Karpas-422 (cell line): Measurements from ENCODE around the gene CACNA1C. TPM values are rescaled to one million over a fixed set of nuclear protein-coding genes. Genes with fewer than 3 reads are reported as not detected.
"Not testable (repeated sequence)": the region's sequence is repeated elsewhere in the genome, so short reads cannot be mapped to it uniquely, and the experiment has no call there.

ENCODE experiments used
- DNase-seq: peaks from one replicate; pipeline ENCODE4 v3.0.0-alpha.2; 2015
- H2AFZ ChIP-seq: fragments of 200-600 bp; sonication (generic); 2 replicates; pipeline ENCODE4 v1.6.1; 2014; ENCODE audit warnings: antibody characterized with exemption, low read length, mixed read lengths
- H3K27ac ChIP-seq: fragments of 200-600 bp; sonication (generic); 2 replicates; pipeline ENCODE4 v1.5.1; 2014; ENCODE audit warnings: mild to moderate bottlenecking, low read length, moderate library complexity
- H3K27me3 ChIP-seq: fragments of 200-600 bp; sonication (generic); 2 replicates; pipeline ENCODE4 v1.6.1; 2014; ENCODE audit warnings: low read length, mixed read lengths
- H3K36me3 ChIP-seq: fragments of 200-600 bp; sonication (generic); 2 replicates; pipeline ENCODE4 v1.6.1; 2014; ENCODE audit warnings: low read length, mixed read lengths; ENCODE audit not compliant: insufficient read depth
- H3K4me1 ChIP-seq: fragments of 200-600 bp; sonication (generic); 2 replicates; pipeline ENCODE4 v1.6.1; 2014; ENCODE audit warnings: mild to moderate bottlenecking, low read length, mixed read lengths
- H3K4me2 ChIP-seq: fragments of 200-600 bp; sonication (generic); 2 replicates; pipeline ENCODE4 v1.6.1; 2014; ENCODE audit warnings: low read length, low read depth, mild to moderate bottlenecking; ENCODE audit not compliant: poor library complexity, severe bottlenecking
- H3K4me3 ChIP-seq: fragments of 200-600 bp; sonication (generic); 2 replicates; pipeline ENCODE4 v1.5.1; 2014; ENCODE audit warnings: mild to moderate bottlenecking, antibody characterized with exemption, low read length, mixed read lengths
- H3K79me2 ChIP-seq: fragments of 200-600 bp; sonication (generic); 2 replicates; pipeline ENCODE4 v1.6.1; 2014; ENCODE audit warnings: mild to moderate bottlenecking, low read length, mixed read lengths
- H3K9ac ChIP-seq: fragments of 200-600 bp; sonication (generic); 2 replicates; pipeline ENCODE4 v1.6.0; 2014; ENCODE audit warnings: low read length
- H3K9me2 ChIP-seq: fragments of 200-600 bp; sonication (generic), shearing (Covaris generic); replicated peaks from 2 replicates; pipeline ENCODE4 v1.6.0; 2014; ENCODE audit warnings: mild to moderate bottlenecking, low read length, moderate library complexity; ENCODE audit not compliant: insufficient read depth
- H3K9me3 ChIP-seq: fragments of 300-700, 200-600 bp; sonication (generic); 2 replicates; pipeline ENCODE4 v1.6.1; 2014; ENCODE audit warnings: low read length, mixed read lengths
- H4K20me1 ChIP-seq: fragments of 200-600 bp; sonication (generic); 2 replicates; pipeline ENCODE4 v1.6.1; 2014; ENCODE audit warnings: mild to moderate bottlenecking, antibody characterized with exemption, low read length, low read depth; ENCODE audit not compliant: insufficient read depth
- total RNA-seq: library from RNA; depleted of rRNA; stranded (reverse); fragments of >200 nt; shearing (Covaris generic); gene quantifications from 2 replicates; pipeline ENCODE4 v1.2.3, GENCODE V29; 2014; ENCODE audit warnings: low replicate concordance

CACNA1C gene
- total RNA-seq, 1 experiment from 2014 or later, result 0.11 TPM

DNA sequence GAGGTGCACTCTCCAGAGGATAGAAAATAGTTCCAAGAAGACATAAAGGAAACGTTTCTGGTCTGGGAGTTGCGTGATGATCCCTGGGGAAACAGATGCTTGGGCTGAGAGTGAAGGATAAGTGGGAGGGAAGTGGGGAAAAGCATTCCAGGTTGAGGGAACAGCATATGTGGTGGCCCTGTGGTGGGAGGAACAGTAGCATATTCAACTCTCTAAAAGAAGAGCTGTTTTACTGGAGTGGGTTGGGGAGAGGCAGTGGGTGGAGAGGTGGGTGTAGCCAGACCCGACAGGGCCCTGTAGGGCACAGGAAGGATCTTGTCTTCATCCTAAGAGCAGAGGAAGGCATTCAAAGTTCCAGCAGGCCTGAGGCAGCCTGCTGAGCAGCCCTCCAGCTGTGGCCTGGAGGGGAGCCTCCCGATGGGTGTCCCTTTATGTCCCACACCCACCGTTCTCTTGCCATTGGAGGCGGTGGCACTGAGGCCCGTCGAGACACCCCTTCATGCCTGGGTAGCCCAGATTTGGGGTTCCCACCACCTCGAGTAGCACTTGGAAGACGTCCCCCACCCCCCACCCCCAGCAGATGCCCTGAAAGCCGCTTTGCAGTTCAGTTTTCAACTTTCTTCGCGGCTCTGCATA, 431.5 kb downstream of the CACNA1C start:
- Histone ChIP-seq H3K4me1 (no peaks in the 10 kb centered on the region), H3K4me3 (no peak overlapping the region), H4K20me1 (no peaks in the 10 kb centered on the region), H2AFZ (no peak overlapping the region), H3K36me3 (no peaks in the 10 kb centered on the region), H3K9ac (no peak overlapping the region), H3K27me3 (no peaks in the 10 kb centered on the region), H3K9me3 (no peaks in the 10 kb centered on the region), H3K9me2 (no peaks in the 10 kb centered on the region), H3K27ac (no peak overlapping the region), H3K79me2 (no peaks in the 10 kb centered on the region), H3K4me2 (no peak overlapping the region)
- no peak for DNase-seq

DNA sequence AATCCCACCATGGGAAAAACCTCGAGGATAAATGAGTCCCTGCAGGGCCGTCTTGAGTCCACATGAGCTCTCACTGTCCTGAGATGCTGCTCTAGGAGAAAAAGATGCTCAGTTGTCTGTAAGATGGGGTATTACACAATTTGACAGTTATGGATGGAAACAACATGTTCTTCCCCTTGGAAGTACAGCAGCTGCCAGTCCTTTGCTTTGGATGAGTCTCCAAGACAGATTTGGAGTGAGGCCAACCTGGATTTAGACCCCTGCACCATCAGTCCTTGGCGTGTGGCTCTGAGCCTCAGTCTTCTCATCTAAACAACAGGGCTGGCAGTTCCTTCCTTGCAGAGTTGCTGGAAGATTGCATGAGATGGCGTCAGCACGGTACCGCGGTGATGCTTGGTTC, 432.9 kb downstream of the CACNA1C start:
- no peak overlapping the region for H2AFZ ChIP-seq
- no peaks in the 10 kb centered on the region for H3K27me3 ChIP-seq
- H3K9me3 ChIP-seq, result no peaks in the 10 kb centered on the region
- no peaks in the 10 kb centered on the region for H3K79me2 ChIP-seq
- H3K4me2 ChIP-seq, result no peak overlapping the region
- H3K4me1 ChIP-seq, result no peaks in the 10 kb centered on the region
- no peaks in the 10 kb centered on the region for H3K36me3 ChIP-seq
- H3K9me2 ChIP-seq, result no peaks in the 10 kb centered on the region
- H3K9ac ChIP-seq, result no peak overlapping the region
- no peak for DNase-seq
- no peaks in the 10 kb centered on the region for H4K20me1 ChIP-seq
- no peak overlapping the region for H3K27ac ChIP-seq
- H3K4me3 ChIP-seq, result no peak overlapping the region

DNA sequence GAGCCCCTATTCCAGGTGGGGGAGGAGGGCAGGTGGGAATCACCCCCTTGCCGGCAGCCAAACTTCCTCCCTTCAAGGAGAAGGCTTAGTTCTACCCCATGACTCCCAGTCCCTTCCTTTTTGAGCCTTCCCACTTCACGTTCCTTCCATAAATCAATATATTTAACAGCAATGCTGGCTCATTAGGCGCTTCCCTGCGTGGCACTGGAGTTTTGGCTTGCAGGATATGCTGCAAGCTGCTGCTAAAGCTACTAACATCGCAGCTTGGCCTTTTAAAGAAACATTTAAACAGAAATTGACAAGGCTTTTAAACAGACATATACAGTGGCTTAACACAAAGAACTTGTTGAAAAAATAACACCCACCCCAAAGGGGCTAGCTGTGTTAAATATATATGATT, 434.0 kb downstream of the CACNA1C start:
- Histone ChIP-seq H3K9ac (no peak overlapping the region), H3K27me3 (no peaks in the 10 kb centered on the region), H3K4me2 (no peak overlapping the region), H3K9me2 (no peaks in the 10 kb centered on the region), H3K36me3 (no peaks in the 10 kb centered on the region), H3K4me1 (no peaks in the 10 kb centered on the region), H3K4me3 (no peak overlapping the region), H2AFZ (no peak overlapping the region), H3K79me2 (no peaks in the 10 kb centered on the region), H3K27ac (no peak overlapping the region), H3K9me3 (no peaks in the 10 kb centered on the region), H4K20me1 (no peaks in the 10 kb centered on the region)
- no peak for DNase-seq

DNA sequence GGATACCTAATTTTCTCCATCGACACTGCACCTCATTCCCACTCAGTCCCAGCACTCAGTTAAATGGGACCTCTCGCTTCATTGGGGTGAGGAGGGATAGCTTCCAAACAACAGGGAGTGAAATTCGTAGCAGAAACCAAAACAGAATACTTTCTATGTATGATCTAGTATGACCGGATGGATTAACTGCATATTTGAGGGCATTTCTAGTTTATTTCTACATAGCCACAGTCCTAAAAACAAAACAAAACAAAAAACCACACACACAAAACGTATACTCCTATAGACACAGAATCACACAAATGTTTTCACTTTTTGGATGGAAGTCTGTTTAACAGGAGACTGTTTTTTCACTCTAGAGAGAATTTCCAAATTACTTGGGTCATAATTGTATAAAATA, 434.5 kb downstream of the CACNA1C start:
- no peak for DNase-seq
- Histone ChIP-seq H3K9ac (no peak overlapping the region), H4K20me1 (no peaks in the 10 kb centered on the region), H3K4me2 (no peak overlapping the region), H3K27me3 (no peaks in the 10 kb centered on the region), H3K79me2 (no peaks in the 10 kb centered on the region), H3K4me3 (no peak overlapping the region), H3K36me3 (no peaks in the 10 kb centered on the region), H3K27ac (no peak overlapping the region), H3K9me2 (no peaks in the 10 kb centered on the region), H2AFZ (no peak overlapping the region), H3K4me1 (no peaks in the 10 kb centered on the region), H3K9me3 (no peaks in the 10 kb centered on the region)

DNA sequence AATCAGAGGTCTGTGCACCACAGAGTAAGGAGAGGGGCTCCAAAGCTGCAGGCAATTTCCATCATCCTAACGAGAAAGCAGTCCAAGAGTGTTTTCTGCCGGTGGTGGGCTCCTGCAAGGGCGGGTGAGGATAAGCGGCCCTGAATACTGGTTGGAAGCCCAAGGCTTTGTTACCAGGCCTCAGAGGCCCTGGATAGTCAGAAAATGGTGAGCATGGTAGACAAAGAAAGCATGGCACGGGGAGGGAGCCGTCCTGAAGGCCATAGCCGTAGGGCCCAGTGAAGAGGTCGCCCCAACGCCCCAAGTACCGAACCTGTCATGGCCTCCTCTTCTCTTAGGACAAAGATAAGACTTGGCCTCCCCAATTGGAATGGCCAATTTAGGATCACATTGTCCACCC, 435.3 kb downstream of the CACNA1C start:
- H3K9me3 ChIP-seq, result no peaks in the 10 kb centered on the region
- no peaks in the 10 kb centered on the region for H3K79me2 ChIP-seq
- H4K20me1 ChIP-seq, result no peaks in the 10 kb centered on the region
- no peaks in the 10 kb centered on the region for H3K9me2 ChIP-seq
- no peaks in the 10 kb centered on the region for H3K36me3 ChIP-seq
- H3K9ac ChIP-seq, result no peak overlapping the region
- H3K4me3 ChIP-seq, result no peak overlapping the region
- H3K27ac ChIP-seq, result no peak overlapping the region
- no peak overlapping the region for H3K4me2 ChIP-seq
- H3K27me3 ChIP-seq, result no peaks in the 10 kb centered on the region
- no peak for DNase-seq
- H2AFZ ChIP-seq, result no peak overlapping the region
- H3K4me1 ChIP-seq, result no peaks in the 10 kb centered on the region

DNA sequence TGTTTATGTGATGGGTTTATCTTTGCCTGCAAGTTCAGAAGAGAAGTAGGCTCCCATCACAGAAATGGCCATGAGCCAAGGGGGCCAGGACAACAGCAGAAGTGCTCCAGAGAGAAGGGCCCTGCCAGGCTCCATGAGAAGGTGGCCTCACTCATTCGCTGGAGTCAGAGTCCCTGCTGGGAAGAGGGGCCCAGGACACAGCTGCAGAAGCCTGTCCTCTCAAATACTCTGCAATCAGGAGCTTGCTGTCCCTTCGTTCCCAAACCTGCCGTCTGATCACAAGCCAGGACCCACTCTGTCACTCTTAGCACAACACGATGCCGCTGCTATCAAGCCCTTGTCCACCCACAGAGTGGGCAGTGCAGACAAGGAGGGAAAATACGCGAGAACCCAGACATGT, 435.8 kb downstream of the CACNA1C start:
- Histone ChIP-seq H3K27ac (no peak overlapping the region), H3K4me1 (no peaks in the 10 kb centered on the region), H3K79me2 (no peaks in the 10 kb centered on the region), H3K4me2 (no peak overlapping the region), H3K9ac (no peak overlapping the region), H2AFZ (no peak overlapping the region), H3K9me3 (no peaks in the 10 kb centered on the region), H4K20me1 (no peaks in the 10 kb centered on the region), H3K36me3 (no peaks in the 10 kb centered on the region), H3K4me3 (no peak overlapping the region), H3K9me2 (no peaks in the 10 kb centered on the region), H3K27me3 (no peaks in the 10 kb centered on the region)
- DNase-seq, result no peak

DNA sequence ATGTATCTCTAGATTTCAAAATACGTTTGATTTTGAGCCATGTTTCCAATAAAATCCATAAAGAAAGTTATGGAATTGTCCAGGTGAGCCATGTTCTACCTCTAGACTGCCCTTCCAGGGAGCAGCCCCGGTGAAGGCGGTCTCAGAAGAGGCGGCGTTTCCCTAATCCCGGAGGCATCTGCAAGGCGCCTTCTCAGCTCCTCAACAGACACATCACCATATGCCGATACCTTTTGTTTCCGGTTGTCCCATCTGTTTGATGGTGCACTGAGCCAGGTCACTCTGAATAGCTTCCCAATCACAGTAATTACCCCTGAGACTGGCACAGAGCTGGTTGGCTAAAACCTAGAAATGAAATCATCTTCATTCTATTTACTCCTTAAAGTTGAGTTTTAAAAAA, 436.5 kb downstream of the CACNA1C start:
- H3K9me2 ChIP-seq, result no peaks in the 10 kb centered on the region
- no peaks in the 10 kb centered on the region for H3K9me3 ChIP-seq
- H2AFZ ChIP-seq, result no peak overlapping the region
- no peaks in the 10 kb centered on the region for H3K79me2 ChIP-seq
- no peak for DNase-seq
- H3K9ac ChIP-seq, result no peak overlapping the region
- no peaks in the 10 kb centered on the region for H4K20me1 ChIP-seq
- no peak overlapping the region for H3K4me2 ChIP-seq
- no peak overlapping the region for H3K4me3 ChIP-seq
- H3K4me1 ChIP-seq, result no peaks in the 10 kb centered on the region
- no peaks in the 10 kb centered on the region for H3K27me3 ChIP-seq
- no peak overlapping the region for H3K27ac ChIP-seq
- no peaks in the 10 kb centered on the region for H3K36me3 ChIP-seq

DNA sequence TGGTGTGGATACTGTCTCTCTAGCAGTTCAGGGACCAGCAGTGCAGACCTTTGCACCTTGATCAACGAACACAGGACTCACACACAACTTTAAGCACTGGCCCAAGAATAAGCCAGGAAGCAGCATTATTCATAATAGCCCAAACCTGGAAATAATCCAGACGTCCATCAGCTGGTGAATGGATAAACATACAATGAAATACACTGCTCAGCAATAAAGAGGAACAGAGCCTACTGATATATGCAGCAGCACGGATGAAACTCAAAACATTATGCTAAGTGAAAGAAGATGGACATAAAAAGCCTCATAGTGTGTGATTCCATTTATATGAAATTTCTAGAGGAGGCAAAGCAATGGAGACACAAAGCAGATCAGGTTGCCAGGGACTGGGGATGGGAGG, 438.0 kb downstream of the CACNA1C start:
- no peak overlapping the region for H3K9ac ChIP-seq
- H2AFZ ChIP-seq, result no peak overlapping the region
- DNase-seq, result no peak
- H3K36me3 ChIP-seq, result no peaks in the 10 kb centered on the region
- H3K27me3 ChIP-seq, result no peaks in the 10 kb centered on the region
- no peak overlapping the region for H3K4me3 ChIP-seq
- no peak overlapping the region for H3K4me2 ChIP-seq
- H3K9me3 ChIP-seq, result no peaks in the 10 kb centered on the region
- no peaks in the 10 kb centered on the region for H4K20me1 ChIP-seq
- H3K4me1 ChIP-seq, result no peaks in the 10 kb centered on the region
- no peaks in the 10 kb centered on the region for H3K79me2 ChIP-seq
- H3K27ac ChIP-seq, result no peak overlapping the region
- no peaks in the 10 kb centered on the region for H3K9me2 ChIP-seq

DNA sequence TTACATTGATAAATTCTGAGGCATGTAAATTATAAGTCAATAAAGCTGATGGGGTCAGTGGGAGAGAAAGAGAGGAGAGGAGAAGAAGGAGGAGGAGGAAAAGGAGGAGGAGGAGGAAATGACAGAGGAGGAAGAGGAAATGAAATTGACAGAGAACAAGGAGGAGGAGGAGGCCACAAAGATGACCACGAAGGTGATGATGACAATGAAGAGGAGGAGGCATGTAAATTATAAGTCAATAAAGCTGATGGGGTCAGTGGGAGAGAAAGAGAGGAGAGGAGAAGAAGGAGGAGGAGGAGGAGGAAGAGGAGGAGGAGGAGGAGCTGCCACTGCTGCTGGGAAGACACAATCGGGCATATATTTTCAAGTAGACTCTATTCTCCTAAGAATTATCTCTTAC, 438.6 kb downstream of the CACNA1C start:
- not testable (repeated sequence) for H3K36me3 ChIP-seq, H2AFZ ChIP-seq, H3K9me3 ChIP-seq, H4K20me1 ChIP-seq, DNase-seq, H3K27ac ChIP-seq, H3K27me3 ChIP-seq, H3K4me2 ChIP-seq, H3K9ac ChIP-seq, H3K4me3 ChIP-seq, H3K9me2 ChIP-seq, H3K4me1 ChIP-seq, H3K79me2 ChIP-seq
